ENCODE data around the gene LDLRAP1. TPM values are rescaled to one million over a fixed set of nuclear protein-coding genes. Genes with fewer than 3 reads are reported as not detected.

The LDLRAP1 gene, protein sequence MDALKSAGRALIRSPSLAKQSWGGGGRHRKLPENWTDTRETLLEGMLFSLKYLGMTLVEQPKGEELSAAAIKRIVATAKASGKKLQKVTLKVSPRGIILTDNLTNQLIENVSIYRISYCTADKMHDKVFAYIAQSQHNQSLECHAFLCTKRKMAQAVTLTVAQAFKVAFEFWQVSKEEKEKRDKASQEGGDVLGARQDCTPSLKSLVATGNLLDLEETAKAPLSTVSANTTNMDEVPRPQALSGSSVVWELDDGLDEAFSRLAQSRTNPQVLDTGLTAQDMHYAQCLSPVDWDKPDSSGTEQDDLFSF
- total RNA-seq, result 10 to 100 TPM; 82.5 to 86.3 TPM

DNA sequence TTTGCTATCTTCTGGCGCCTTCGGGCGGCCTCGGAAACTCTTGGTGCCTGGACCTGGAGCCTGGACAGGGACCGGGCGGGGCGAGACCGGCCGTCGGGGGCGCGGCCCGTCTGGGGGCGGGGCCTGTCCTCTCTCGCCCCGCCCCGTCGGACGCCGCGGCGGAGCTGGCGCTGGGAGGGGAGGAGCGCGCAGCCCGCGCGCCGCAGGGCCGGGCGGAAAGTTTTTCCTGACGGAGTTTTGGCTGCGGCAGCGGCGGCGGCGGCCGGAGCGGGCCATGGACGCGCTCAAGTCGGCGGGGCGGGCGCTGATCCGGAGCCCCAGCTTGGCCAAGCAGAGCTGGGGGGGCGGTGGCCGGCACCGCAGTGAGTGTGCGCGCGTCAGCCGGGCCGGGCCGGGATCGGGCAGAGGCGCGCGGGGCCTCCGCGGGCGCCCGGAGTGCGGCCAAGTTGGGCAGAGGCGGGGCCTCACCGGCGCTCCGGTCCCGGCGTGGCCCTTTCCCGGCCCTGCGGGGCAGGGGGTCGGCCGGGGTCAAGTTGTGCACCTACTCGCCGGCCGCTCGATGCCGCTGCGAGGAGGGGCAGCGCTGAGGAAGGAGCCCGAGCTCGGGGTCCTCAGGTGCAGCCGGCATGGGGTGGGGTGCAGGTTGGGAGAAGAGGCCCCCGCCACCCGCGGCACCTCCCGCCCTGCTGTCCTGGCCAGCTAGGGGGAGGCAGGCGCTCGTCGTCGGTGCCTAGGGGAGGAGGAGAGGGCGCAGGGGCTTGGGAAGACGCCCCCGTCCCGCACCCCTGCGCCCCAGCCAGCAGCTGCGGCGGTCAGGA lies at the start of gene LDLRAP1:
Gene LDLRAP1 (plus strand): TSS at position 182 of the 818 bp plus-strand sequence. CDS start 93 bp downstream, at position 275.

DNA sequence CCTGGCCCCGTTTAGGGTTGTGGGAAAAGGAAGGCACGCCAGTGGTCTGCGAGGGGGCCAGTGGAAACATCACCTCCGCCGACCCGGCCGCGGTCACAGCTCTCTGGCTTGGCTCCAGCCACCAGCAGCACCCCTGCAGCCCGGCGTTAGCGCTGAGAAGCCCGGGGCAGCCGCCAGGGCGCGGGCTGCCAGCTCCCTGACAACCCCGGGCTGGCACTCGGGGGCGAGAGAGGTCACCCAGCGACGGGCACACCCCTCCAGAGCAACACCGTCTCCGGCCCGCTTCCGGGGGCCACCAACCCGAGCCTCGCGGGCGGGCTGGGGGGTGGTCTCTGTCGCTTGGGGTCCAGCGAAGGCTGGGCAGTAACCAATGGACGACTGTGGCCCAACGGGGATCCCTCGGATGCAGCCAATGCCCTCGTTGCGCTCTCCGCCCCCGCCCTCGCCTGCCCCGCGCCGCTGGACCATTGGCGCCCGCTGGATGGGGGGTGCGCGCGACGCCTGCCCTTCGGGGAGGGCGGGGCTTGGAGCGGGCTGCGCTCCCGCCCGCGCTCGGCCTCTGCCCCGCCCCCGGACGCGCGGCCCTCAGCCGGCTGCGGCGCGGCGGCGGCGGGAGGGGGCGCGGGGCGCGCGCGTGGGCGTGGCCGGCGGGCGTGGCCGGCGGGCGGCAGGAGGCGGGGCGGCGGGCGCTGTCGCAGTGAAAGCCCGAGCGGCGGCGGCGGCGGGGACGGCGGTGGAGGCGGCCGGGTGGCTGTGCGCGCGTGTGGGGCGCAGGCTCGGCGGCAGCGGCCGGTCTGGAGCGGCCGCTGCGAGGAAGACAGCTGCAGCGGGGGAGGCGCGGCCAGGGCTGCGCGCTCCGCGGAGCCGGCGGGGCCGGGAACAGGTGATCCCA lies 72.9 kb downstream of the LDLRAP1 start, which contains the start of gene MAN1C1:
Gene MAN1C1 (plus strand): TSS at position 697 of the 892 bp plus-strand sequence. CDS start 1,007 bp downstream, outside the sequence.

Other genes starting within 250 kb of the LDLRAP1 start
- 100 to 1,000 TPM; 131 to 138 TPM for gene TMEM50A, start 205.3 kb upstream of the LDLRAP1 start, total RNA-seq
- gene RHCE, start 122.8 kb upstream of the LDLRAP1 start, total RNA-seq, result under 1 TPM in 1 of 2 experiments, not detected in 1; 0.10 TPM
- 10 to 100 TPM; 23.3 to 24.0 TPM for gene MACO1, start 112.7 kb upstream of the LDLRAP1 start, total RNA-seq
- gene MAN1C1, start 73.2 kb downstream of the LDLRAP1 start, total RNA-seq, result 10 to 100 TPM; 40.9 to 41.0 TPM

All from activated naive CD4-positive, alpha-beta T cell treated with anti-CD3 and anti-CD28 coated beads, Interleukin-2, amount 10 ng/mL, durations not matched to agents 5 hours and 36 hours (primary cell).